NCI-H128 (cell line): ENCODE results near the gene ARRDC5.
"Not testable (repeated sequence)": the region's sequence is repeated elsewhere in the genome, so short reads cannot be mapped to it uniquely, and the experiment has no call there.

Experiments used
- DNase-seq: peaks from one replicate; lab custom pipeline; 2025; ENCODE audit not compliant: unreplicated experiment; lab: John Stamatoyannopoulos, UW

Gene ARRDC5

DNA sequence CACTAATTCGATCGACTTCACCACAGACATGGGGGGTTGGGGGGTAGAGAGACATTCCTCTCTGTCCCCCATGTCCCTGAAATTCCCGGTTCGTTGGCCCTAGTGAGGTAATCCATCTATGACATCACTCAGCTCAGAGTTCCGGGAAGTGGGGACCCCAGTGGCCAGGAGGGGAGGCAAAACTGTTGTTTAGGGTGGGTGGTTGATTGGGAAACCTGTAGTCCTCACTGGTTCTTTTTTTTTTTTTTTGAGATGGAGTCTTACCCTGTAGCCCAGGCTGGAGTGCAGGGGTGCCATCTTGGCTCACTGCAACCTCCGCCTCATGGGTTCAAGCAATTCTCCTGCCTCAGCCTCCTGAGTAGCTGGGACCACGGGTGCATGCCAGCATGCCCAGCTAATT, at the start of gene ARRDC5:
TSS of gene ARRDC5 (minus strand) at position 101 of the 400 bp plus-strand sequence. CDS start at position 30, 71 bp downstream.
- no peak for DNase-seq

GRCh38 chr19:4951656-4952055, 49.0 kb upstream of the ARRDC5 start:
- no peak for DNase-seq

- not testable (repeated sequence) for DNase-seq
These were observed 48.0 kb upstream of the ARRDC5 start for GRCh38 chr19:4950650-4951049.

DNA sequence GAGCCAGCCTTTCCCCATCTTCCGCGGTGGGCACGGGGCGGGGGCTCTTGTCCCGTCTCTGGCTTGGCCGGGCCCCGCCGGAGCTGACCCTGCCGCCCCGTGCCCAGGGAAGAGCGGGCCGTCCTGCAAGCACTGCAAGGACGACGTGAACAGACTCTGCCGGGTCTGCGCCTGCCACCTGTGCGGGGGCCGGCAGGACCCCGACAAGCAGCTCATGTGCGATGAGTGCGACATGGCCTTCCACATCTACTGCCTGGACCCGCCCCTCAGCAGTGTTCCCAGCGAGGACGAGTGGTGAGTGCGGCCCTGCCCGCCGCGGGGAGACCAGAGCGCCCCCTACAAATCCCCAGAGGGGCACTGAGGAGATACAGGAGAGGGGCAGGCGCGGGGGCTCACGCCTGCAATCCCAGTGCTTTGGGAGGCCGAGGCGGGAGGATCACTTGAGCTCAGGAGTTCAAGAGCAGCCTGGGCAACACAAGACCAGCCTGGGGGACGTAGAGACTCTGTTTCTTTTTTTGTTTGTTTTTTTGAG, 39.0 kb upstream of the ARRDC5 start:
- not testable (repeated sequence) for DNase-seq

GRCh38 chr19:4939466-4939865, 36.8 kb upstream of the ARRDC5 start:
- no peak for DNase-seq

- DNase-seq = not testable (repeated sequence)
These were observed 35.8 kb upstream of the ARRDC5 start for GRCh38 chr19:4938461-4938860.

DNA sequence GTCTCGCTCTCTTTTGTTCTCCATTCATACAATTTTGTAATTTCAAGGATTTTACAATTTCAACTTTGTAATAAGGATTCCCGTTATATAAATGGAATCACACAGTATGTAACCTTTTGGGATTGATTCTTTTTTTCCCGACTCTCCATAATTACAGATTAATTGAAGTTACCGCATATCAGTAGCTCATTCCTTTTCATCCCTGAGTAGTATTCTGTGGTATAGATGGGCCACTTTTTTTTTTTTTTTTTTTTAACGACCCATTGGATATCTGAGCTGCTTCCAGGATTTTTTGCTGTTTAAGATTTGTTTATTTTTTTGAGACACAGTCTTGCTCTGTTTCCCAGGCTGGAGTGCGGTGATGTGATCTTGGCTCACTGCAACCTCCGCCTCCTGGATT, 34.4 kb upstream of the ARRDC5 start:
- no peak for DNase-seq

DNA sequence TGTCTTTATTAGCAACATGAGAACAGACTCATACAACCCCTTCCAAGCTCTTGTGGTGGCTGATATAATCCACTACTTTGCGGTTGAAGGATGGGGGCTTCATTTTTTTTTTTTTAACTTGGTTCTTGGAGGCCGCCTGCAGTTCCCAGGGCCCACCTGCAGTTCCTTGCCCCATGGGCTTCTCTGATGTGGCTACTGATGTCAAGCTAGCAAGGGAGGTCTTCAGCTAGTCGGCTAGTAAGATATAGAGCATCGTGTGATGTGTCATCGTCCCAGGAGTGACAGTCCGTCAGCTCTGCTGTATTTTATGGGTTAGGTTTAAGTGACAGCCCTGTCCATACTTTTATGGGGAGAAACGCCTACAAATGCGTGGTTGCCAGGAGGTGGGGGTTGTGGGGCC, 32.7 kb upstream of the ARRDC5 start:
- no peak for DNase-seq

DNA sequence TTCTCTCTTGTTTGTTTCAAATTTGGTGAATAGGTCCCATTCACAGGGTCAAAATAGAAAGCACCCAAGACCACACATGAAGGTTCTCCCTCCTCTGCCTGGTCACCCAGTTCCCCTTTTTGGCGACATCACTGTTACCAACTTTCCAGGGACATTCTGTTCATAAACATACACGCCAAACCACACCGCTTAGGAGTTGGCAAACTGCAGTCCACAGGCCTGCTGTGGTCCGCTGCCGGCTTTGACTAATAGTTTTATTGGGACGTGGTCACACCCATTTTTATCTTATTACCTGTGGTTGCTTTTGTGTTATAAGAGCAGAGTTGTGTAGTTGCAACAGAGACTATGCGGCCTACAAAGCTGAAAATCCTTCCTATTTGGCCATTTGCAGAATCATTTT, 30.8 kb upstream of the ARRDC5 start:
- no peak for DNase-seq

- no peak for DNase-seq
These were observed 30.0 kb upstream of the ARRDC5 start for GRCh38 chr19:4932711-4933110.

DNA sequence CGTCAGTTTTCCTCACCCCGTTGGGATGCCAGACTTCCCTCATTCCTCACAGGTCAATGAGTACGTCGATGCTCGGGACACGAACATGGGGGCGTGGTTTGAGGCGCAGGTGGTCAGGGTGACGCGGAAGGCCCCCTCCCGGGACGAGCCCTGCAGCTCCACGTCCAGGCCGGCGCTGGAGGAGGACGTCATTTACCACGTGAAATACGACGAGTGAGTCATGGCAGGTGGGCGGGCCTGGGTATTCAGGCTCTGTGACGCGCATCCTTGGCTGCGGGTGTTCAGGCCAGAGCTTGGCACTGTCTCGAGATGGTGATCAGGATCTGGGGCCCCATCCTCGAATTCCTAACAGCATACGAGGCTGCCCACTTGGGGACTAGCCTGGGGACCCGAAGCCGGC, 28.0 kb upstream of the ARRDC5 start:
- DNase-seq = no peak

GRCh38 chr19:4929186-4929585, 26.5 kb upstream of the ARRDC5 start:
- no peak for DNase-seq

GRCh38 chr19:4923276-4923747, 20.6 kb upstream of the ARRDC5 start:
- no peak for DNase-seq

DNA sequence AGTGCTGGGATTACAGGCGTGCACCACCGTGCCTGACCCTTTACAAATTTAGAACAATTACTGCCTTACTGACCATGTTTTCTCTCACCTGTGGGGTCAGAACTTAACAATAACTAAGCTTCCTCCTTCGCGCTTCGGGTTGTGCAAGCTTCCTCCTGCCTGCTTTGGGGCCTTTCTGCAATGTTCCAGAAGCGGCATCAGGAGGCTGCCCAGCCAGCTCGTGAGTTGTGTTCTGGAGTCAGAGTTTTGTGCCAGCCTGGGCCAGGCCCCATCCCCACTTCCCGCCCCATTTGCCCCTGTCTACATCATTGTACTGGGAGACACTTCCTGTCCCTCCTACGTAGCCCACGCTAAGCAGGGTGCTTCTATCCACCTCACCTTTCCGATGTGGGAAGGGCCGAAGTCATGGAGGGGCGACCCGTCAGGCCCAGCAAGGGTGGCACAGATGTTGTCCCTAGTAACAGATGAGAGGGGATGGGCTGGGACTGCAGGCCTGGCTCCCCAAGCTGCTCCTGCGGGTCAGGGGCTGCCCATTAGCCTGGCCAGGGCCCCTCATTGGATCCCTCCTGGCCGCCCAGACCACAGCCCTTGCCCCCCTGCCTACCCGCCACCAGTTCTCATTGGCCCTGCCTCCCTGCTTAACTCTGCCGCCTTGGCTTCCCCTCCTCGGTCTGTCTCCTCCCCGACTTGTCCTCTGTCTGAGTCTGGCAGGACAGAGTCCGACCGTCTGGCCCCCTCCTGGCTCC, 20.0 kb upstream of the ARRDC5 start:
- DNase-seq = no peak

- no peak for DNase-seq
These were observed 13.8 kb upstream of the ARRDC5 start for GRCh38 chr19:4916292-4917082.

- no peak for DNase-seq
These were observed 12.2 kb upstream of the ARRDC5 start for GRCh38 chr19:4914736-4915501.

DNA sequence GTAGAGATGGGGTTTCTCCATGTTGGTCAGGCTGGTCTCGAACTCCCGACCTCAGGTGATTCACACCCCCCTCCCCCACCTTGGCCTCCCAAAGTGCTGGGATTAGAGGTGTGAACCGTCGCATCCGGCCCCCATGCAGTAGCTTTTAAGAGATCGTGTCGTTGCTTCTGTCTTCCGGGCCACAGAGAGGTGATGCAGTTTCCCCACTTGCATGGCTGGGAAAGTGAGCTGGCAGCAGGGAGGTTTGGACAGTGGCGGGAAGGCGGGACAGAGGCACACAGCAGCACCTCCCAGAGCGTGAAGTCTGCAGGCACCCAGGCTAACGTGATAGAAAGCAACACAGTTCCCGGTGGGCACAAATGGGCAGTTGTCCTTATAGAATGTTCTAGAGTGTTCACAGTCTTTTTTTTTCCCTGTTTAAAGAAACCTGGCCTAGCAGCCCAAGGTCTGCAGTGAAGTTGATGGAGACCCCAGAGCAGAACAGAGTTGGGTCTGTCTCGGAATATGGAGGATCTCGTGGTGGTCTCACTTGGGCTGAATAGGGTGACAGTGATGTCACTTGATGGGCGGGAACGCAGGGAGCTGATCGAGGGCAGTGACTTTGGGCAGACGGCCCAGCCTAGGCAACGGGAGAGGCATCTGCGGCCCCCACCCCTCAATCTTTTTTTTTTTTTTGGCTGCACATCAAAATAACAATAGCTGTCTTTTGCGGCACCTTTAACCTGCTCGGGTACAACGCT, 11.5 kb upstream of the ARRDC5 start:
- DNase-seq = no peak

DNA sequence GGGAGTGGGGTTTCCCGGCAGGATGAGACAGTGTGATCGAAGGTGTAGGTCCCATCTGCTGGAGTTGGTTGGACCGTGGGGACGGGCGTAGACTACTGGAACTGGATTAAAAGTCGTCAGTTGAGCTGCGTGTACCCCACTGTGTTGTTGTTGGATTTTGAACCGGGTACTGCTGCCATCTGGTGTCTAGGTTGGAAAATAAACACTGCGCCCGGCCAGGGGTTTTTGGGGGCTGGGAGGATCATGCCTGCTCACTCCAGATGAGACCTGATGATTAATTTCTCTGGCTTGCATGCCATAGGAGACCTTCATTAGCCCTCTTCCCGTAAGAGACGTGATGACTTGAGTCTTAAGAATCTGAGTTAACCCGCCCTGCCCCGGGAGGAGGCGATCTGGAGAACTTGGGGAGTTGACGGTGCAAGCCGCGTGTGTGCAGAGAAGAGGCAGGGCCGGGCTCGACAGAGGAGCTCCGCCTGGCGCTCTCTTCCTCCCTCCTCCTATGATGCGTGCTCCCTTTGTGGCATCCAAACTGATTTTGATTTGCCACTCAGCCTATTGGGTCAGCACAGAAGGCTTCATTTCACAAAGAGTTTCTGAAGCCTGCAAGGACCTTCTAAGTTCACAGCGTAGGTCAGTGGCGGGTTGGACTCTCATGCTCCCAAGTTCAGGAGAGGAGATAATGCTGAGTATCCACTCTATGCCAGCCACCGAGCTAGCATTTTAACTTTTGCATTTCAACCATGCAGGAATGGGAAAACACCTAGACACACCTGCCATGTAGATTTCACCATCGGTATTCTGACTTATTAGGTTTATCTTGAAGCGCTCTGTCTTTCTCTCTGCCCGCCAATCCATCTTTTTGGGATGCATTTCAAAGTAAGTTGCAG, 9.3 kb upstream of the ARRDC5 start:
- DNase-seq = no peak

DNA sequence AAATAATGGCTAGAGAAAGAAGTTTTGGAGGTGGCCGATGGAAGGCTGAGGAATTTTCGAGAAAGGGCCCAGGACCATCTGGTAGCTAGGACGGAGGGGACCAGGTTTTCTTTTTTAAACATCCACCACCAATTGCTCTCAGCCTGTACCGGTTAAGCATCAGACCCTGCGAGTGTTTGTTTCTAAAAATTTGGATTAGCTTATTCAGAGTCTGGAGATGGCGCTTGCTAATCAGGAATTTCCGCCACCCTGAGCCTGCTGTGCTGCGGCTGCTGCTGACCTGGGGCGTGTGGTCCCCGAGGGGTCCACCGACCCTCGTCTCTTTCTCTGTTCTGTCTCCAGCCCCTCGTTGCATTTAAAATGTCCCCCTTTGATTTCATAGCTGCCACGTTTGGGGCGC, 8.6 kb upstream of the ARRDC5 start:
- no peak for DNase-seq
